K562 (cell line): ENCODE measurements around the gene RBM46. TPM values are rescaled to one million over a fixed set of nuclear protein-coding genes. Genes with fewer than 3 reads are reported as not detected.

ENCODE experiments used
- ATAC-seq: fragments of 200-7000 bp; cut with Tn5 transposase; 3 replicates; pipeline ENCODE4 v1.9.1; 2020; ENCODE audit warnings: moderate library complexity
- BruUV-seq: library from RNA; stranded (reverse); fragments of 400-500 nt; replicated peaks from 2 replicates; lab custom pipeline; 2021; lab: Mats Ljungman, UMichigan
- CTCF ChIA-PET: fragments of 300-600 bp; formaldehyde crosslinking; extraction: SDS; loops from one replicate; lab custom pipeline; 2021; ENCODE audit warnings: low intra/inter-chr PET ratio; lab: Yijun Ruan, JAX
- POLR2A ChIA-PET: fragments of 300-600, 350-650 bp; sonication (Branson Sonifier 250); formaldehyde crosslinking; extraction: SDS; loops from one replicate; lab custom pipeline; 2021; ENCODE audit warnings: antibody characterized with exemption, inconsistent platforms; lab: Yijun Ruan, JAX
- DNase-seq, 4 experiments: peaks; one replicate each; pipeline versions ENCODE4 v3.0.0 to v3.0.0-alpha.2; 2011 to 2018; ENCODE audit warnings: low spot score in 3 of 4, mixed read lengths in 3 of 4; ENCODE audit errors: extremely low read depth in 1 of 4
- FAIRE-seq: peaks from 2 replicates; lab custom pipeline; 2011; peaks lifted over from hg19 to GRCh38; lab: Jason Lieb, UNC
- H2AFZ ChIP-seq: 2 replicates; pipeline ENCODE4 v1.6.0; 2011; ENCODE audit warnings: low read depth, low read length, control low read depth, inconsistent platforms
- H3K27ac ChIP-seq: fragments of 200-600 bp; 3 replicates; pipeline ENCODE4 v1.8.0; 2011; ENCODE audit warnings: low read depth, mild to moderate bottlenecking, control low read depth, inconsistent platforms, low read length, moderate library complexity, mixed read lengths; ENCODE audit errors: extremely low read depth
- H3K27me3 ChIP-seq, 2 experiments: fragments of 300-600 bp in 1 of 2; 2 replicates in 1 of 2; 3 replicates in 1 of 2; pipeline versions ENCODE4 v1.6.0 to v1.8.0; 2011; ENCODE audit warnings: inconsistent platforms in 2 of 2, low read length in 2 of 2, mild to moderate bottlenecking in 1 of 2, mixed read lengths in 1 of 2, moderate library complexity in 1 of 2; ENCODE audit not compliant: control insufficient read depth in 2 of 2, insufficient read depth in 2 of 2
- H3K36me3 ChIP-seq: fragments of 300-600 bp; 3 replicates; pipeline ENCODE4 v1.8.0; 2011; ENCODE audit warnings: mild to moderate bottlenecking, low read length, inconsistent platforms; ENCODE audit not compliant: control insufficient read depth, insufficient read depth
- H3K4me1 ChIP-seq, 2 experiments: fragments of 200-600 bp in 1 of 2; replicated peaks in 1 of 2; 2 replicates in 1 of 2; 3 replicates in 1 of 2; pipeline versions ENCODE4 v1.5.1 to v1.8.0; 2011; ENCODE audit warnings: inconsistent platforms in 2 of 2, low read length in 2 of 2, mild to moderate bottlenecking in 1 of 2, mixed read lengths in 1 of 2, moderate library complexity in 1 of 2; ENCODE audit not compliant: control insufficient read depth in 2 of 2, insufficient read depth in 2 of 2
- H3K4me2 ChIP-seq: 2 replicates; pipeline ENCODE4 v1.6.1; 2011; ENCODE audit warnings: low read length, control low read depth, inconsistent platforms, mixed read lengths; ENCODE audit not compliant: insufficient read depth
- H3K4me3 ChIP-seq: fragments of 200-600 bp; sonication (generic), shearing (Covaris generic); 2 replicates; pipeline ENCODE4 v1.5.1; 2016; ENCODE audit warnings: control low read depth, inconsistent platforms
- H3K79me2 ChIP-seq: fragments of 200-600 bp; 3 replicates; pipeline ENCODE4 v1.8.0; 2011; ENCODE audit warnings: low read length, inconsistent platforms; ENCODE audit not compliant: control insufficient read depth, insufficient read depth
- H3K9ac ChIP-seq, 2 experiments: 2 replicates each; pipeline versions ENCODE4 v1.6.0 to v1.6.1; 2011; ENCODE audit warnings: low read depth in 2 of 2, low read length in 2 of 2, control low read depth in 1 of 2, inconsistent platforms in 1 of 2, mild to moderate bottlenecking in 1 of 2, mixed read lengths in 1 of 2; ENCODE audit not compliant: insufficient read depth in 1 of 2
- H3K9me1 ChIP-seq: one replicate; pipeline ENCODE4 v1.6.0; 2011; ENCODE audit warnings: inconsistent platforms, mild to moderate bottlenecking, low read length, moderate library complexity; ENCODE audit not compliant: control insufficient read depth, insufficient read depth
- H3K9me3 ChIP-seq: replicated peaks from 2 replicates; pipeline ENCODE4 v1.5.1; 2011; ENCODE audit warnings: low read depth, low read length, inconsistent platforms; ENCODE audit not compliant: control insufficient read depth, insufficient read depth
- H4K20me1 ChIP-seq: replicated peaks from 2 replicates; pipeline ENCODE4 v1.6.1; 2011; ENCODE audit warnings: low read length, inconsistent platforms, mixed read lengths; ENCODE audit not compliant: control insufficient read depth, insufficient read depth
- BACH1 ChIP-seq: fragments of 200-800 bp; sonication (Bioruptor generic); IDR thresholded peaks from 2 replicates; pipeline ENCODE4 v1.6.1; 2016; ENCODE audit warnings: missing genetic modification characterization, missing compliant biosample characterization
- CHCHD3 ChIP-seq: fragments of 250-450 bp; sonication (Bioruptor Pico); IDR thresholded peaks from 2 replicates; pipeline ENCODE4 v2.1.2; 2022; ENCODE audit warnings: mild to moderate bottlenecking
- ESRRB ChIP-seq: fragments of 250-450 bp; sonication (Bioruptor Pico); IDR thresholded peaks from 2 replicates; pipeline ENCODE4 v1.5.0; 2020; ENCODE audit warnings: mild to moderate bottlenecking, moderate library complexity, borderline replicate concordance
- MTA2 ChIP-seq: fragments of 450-650 bp; IDR thresholded peaks from 2 replicates; pipeline ENCODE4 v1.6.1; 2016; ENCODE audit warnings: low read depth
- NFYB ChIP-seq: IDR thresholded peaks from 2 replicates; pipeline ENCODE4 v1.6.1; 2011; ENCODE audit warnings: mild to moderate bottlenecking, moderate library complexity; ENCODE audit not compliant: insufficient read length; ENCODE audit errors: extremely low read depth
- NR2C1 ChIP-seq, 2 experiments: fragments of 450-650 bp; IDR thresholded peaks; 2 replicates each; pipeline ENCODE4 v1.6.1; 2017; ENCODE audit warnings: mild to moderate bottlenecking in 2 of 2, antibody characterized with exemption in 1 of 2, inconsistent platforms in 1 of 2, missing compliant biosample characterization in 1 of 2, missing genetic modification characterization in 1 of 2
- POU5F1 ChIP-seq: fragments of 150-350 bp; IDR thresholded peaks from 2 replicates; pipeline ENCODE4 v1.6.1; 2014; ENCODE audit warnings: borderline replicate concordance, low read length, low read depth, mild to moderate bottlenecking; ENCODE audit not compliant: partially characterized antibody
- SMARCE1 ChIP-seq: fragments of 450-650 bp; IDR thresholded peaks from 2 replicates; pipeline ENCODE4 v1.7.1; 2016; ENCODE audit warnings: mild to moderate bottlenecking
- TAF9B ChIP-seq: fragments of 450-650 bp; IDR thresholded peaks from 2 replicates; pipeline ENCODE4 v1.6.1; 2018; ENCODE audit warnings: mild to moderate bottlenecking; ENCODE audit not compliant: partially characterized antibody
- TCFL5 ChIP-seq: fragments of 250-450 bp; sonication (Bioruptor Pico); conservative IDR thresholded peaks from 2 replicates; pipeline ENCODE4 v1.6.1; 2021; ENCODE audit warnings: mild to moderate bottlenecking, moderate library complexity, matching md5 sums
- TRIM24 ChIP-seq, 2 experiments: fragments of 450-650 bp; IDR thresholded peaks; 2 replicates each; pipeline ENCODE4 v1.6.1; 2016
- ZNF239 ChIP-seq: fragments of 250-450 bp; sonication (Bioruptor Pico); IDR thresholded peaks from 2 replicates; pipeline ENCODE4 v1.4.0; 2020; ENCODE audit warnings: mild to moderate bottlenecking
- ZNF76 ChIP-seq: fragments of 250-450 bp; sonication (Bioruptor Pico); IDR thresholded peaks from 2 replicates; pipeline ENCODE4 v1.4.0; 2020; ENCODE audit warnings: mild to moderate bottlenecking, moderate library complexity, borderline replicate concordance
- WGBS: fragments of 100-300 bp; shearing (Covaris generic); methylation state at CpG from one replicate; pipeline ENCODE4 v1.1.6; 2016; ENCODE audit warnings: low coverage, mixed read lengths; ENCODE audit not compliant: insufficient coverage; ENCODE audit errors: missing lambda C conversion rate; 5-methylcytosine and 5-hydroxymethylcytosine counted together
- in situ Hi-C: fragments of 300-500 bp; cut with MboI; formaldehyde crosslinking; loops from 4 replicates; pipeline ENCODE4 v1.15.0; 2018; ENCODE audit warnings: inconsistent platforms, mixed read lengths
- intact Hi-C: fragments of 100-400 bp; cut with micrococcal nuclease; formaldehyde crosslinking; loops from 2 replicates; pipeline ENCODE4 v1.14.2; 2022
- polyA plus RNA-seq, 8 experiments: library from polyadenylated mRNA; depleted of rRNA in 4 of 8; stranded (reverse) in 5 of 8; unstranded in 3 of 8; fragments of >200 nt; fragmentation: Nextera tagmentation in 2 of 8; fragmentation: Illumina TruSeq in 1 of 8; extraction: Ambion mirVana in 2 of 8; extraction: Trizol in 1 of 8; gene quantifications; 2 replicates each; pipeline versions ENCODE4 v1.2.1 to v1.2.3, GENCODE V29; 2011 to 2014; ENCODE audit warnings: inconsistent platforms in 1 of 8, missing spikeins in 1 of 8
- total RNA-seq, 7 experiments: library from RNA; depleted of rRNA in 6 of 7; stranded (reverse); fragments of >200 nt in 6 of 7; fragmentation: Illumina TruSeq in 2 of 7; extraction: Trizol in 2 of 7; gene quantifications; 2 replicates each; pipeline versions ENCODE4 v1.2.1 to v1.2.3, GENCODE V29; 2011 to 2021; ENCODE audit warnings: low replicate concordance in 1 of 7
- TF ChIP-seq, protein P1 (sequence below): fragments of 450-650 bp; conservative IDR thresholded peaks from 2 replicates; pipeline ENCODE4 v1.6.1; 2016; ENCODE audit warnings: missing genetic modification characterization, low read depth, mild to moderate bottlenecking, control low read depth, missing compliant biosample characterization
- TF ChIP-seq, protein P2 (sequence below): fragments of 250-450 bp; sonication (Bioruptor Pico); IDR thresholded peaks from 2 replicates; pipeline ENCODE4 v1.8.0; 2022; ENCODE audit warnings: inconsistent platforms, mild to moderate bottlenecking, moderate library complexity, borderline replicate concordance
- TF ChIP-seq, protein P3 (sequence below): conservative IDR thresholded peaks from 2 replicates; pipeline ENCODE4 v1.6.1; 2011; ENCODE audit warnings: low read depth, mild to moderate bottlenecking, low read length; ENCODE audit not compliant: control insufficient read depth

Gene RBM46
- total and polyA plus RNA-seq, 9 of the 15 experiments (the other 6 are each of a cell fraction or from before 2014, with no cell fraction given) = 0.04 TPM; not detected in 8

DNA sequence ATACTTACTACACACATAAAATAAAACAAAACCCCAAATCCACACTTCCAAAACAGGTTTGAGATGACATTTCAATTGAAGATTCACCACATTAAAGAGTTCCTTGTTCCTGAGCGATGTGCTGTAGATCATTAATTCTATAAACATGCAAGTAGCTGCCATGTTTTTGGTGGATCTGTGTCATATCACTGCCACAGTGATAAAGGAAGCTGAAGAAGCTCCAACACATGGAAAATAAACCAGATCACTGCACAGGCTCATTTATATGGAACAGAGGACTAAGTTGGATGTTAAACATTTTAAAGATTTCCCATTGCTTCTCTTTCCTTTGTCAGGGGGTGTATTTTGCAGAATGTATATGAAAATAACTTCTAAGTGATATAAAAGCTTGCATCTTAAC, 2.8 kb upstream of the RBM46 start:
- H3K4me2 ChIP-seq = no peak overlapping the region
- intact Hi-C loops (loop anchor here (2.0 kb wide), 3 partner anchors 91 to 219 kb away; no protein-coding TSS in a partner anchor), in situ Hi-C loops (loop anchor here (5.0 kb wide), 1 partner anchor 151 kb away; no protein-coding TSS in a partner anchor)
- 0% methylated on average over 1 of the region's 1 CpG for WGBS
- no peaks in the 10 kb centered on the region for H3K36me3 ChIP-seq
- H2AFZ ChIP-seq = no peak overlapping the region
- H3K9me3 ChIP-seq = no peaks in the 10 kb centered on the region
- H3K27ac ChIP-seq = no peak overlapping the region
- BruUV-seq = no TSS peak
- CTCF ChIA-PET = interaction anchor here (1.7 kb wide), 1 partner anchor 151 kb away, joined by 7 read pairs; no protein-coding TSS in a partner anchor
- peaks cover 0 to 11% of the 10 kb centered on the region in 2 experiments; a peak in 1 of 5 replicates for H3K4me1 ChIP-seq
- no peaks in the 10 kb centered on the region for H3K79me2 ChIP-seq
- H3K9me1 ChIP-seq = no peaks in the 10 kb centered on the region
- FAIRE-seq = no peak
- POLR2A ChIA-PET = interaction anchor here (0.9 kb wide), 1 partner anchor 17 kb away, joined by 4 read pairs; no protein-coding TSS in a partner anchor
- H3K27me3 ChIP-seq = peaks cover 0 to 15% of the 10 kb centered on the region in 2 experiments; a peak in 3 of 5 replicates
- no peak overlapping the region for H3K9ac ChIP-seq
- no peaks in the 10 kb centered on the region for H4K20me1 ChIP-seq
- DNase-seq = no peak
- H3K4me3 ChIP-seq = no peak overlapping the region
- ATAC-seq = no peak
- TF ChIP-seq POU5F1 = no peak
- no peak for TF ChIP-seq TCFL5
- TF ChIP-seq, protein P1, sequence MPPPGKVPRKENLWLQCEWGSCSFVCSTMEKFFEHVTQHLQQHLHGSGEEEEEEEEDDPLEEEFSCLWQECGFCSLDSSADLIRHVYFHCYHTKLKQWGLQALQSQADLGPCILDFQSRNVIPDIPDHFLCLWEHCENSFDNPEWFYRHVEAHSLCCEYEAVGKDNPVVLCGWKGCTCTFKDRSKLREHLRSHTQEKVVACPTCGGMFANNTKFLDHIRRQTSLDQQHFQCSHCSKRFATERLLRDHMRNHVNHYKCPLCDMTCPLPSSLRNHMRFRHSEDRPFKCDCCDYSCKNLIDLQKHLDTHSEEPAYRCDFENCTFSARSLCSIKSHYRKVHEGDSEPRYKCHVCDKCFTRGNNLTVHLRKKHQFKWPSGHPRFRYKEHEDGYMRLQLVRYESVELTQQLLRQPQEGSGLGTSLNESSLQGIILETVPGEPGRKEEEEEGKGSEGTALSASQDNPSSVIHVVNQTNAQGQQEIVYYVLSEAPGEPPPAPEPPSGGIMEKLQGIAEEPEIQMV (tag) = no peak
- no peak for TF ChIP-seq ZNF239 (CRISPR knock-in tag)
- no peak for TF ChIP-seq TRIM24 (IDR thresholded peaks at IDR 0.05)
- TF ChIP-seq CHCHD3 (CRISPR knock-in tag) = no peak
- TF ChIP-seq ZNF76 (CRISPR knock-in tag) = no peak
- TF ChIP-seq NFYB = no peak
- TF ChIP-seq, protein P2, sequence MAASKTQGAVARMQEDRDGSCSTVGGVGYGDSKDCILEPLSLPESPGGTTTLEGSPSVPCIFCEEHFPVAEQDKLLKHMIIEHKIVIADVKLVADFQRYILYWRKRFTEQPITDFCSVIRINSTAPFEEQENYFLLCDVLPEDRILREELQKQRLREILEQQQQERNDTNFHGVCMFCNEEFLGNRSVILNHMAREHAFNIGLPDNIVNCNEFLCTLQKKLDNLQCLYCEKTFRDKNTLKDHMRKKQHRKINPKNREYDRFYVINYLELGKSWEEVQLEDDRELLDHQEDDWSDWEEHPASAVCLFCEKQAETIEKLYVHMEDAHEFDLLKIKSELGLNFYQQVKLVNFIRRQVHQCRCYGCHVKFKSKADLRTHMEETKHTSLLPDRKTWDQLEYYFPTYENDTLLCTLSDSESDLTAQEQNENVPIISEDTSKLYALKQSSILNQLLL (CRISPR knock-in tag) = no peak
- no peak for TF ChIP-seq ESRRB (CRISPR knock-in tag)
- TF ChIP-seq, protein P3, sequence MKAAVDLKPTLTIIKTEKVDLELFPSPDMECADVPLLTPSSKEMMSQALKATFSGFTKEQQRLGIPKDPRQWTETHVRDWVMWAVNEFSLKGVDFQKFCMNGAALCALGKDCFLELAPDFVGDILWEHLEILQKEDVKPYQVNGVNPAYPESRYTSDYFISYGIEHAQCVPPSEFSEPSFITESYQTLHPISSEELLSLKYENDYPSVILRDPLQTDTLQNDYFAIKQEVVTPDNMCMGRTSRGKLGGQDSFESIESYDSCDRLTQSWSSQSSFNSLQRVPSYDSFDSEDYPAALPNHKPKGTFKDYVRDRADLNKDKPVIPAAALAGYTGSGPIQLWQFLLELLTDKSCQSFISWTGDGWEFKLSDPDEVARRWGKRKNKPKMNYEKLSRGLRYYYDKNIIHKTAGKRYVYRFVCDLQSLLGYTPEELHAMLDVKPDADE = no peak
- no peak for TF ChIP-seq TAF9B
- TF ChIP-seq MTA2 = no peak
- TF ChIP-seq SMARCE1 = no peak
- TF ChIP-seq BACH1 (tag) = no peak
- TF ChIP-seq NR2C1 (IDR thresholded peaks at IDR 0.05) = no peak
- TF ChIP-seq NR2C1 (tag; IDR thresholded peaks at IDR 0.05) = no peak
